Neutrophil (primary cell): Measurements from ENCODE around the gene RIN1.
"Not testable (repeated sequence)": the region's sequence is repeated elsewhere in the genome, so short reads cannot be mapped to it uniquely, and the experiment has no call there.

Source experiments
- H3K27ac ChIP-seq: fragments of 200-600 bp; sonication (generic); 2 replicates; pipeline ENCODE4 v1.5.1; 2016; ENCODE audit warnings: mild to moderate bottlenecking, moderate library complexity
- H3K27me3 ChIP-seq: fragments of 200-600 bp; sonication (generic); 2 replicates; pipeline ENCODE4 v1.6.0; 2016; ENCODE audit warnings: mild to moderate bottlenecking
- H3K36me3 ChIP-seq: fragments of 200-600 bp; sonication (generic); 2 replicates; pipeline ENCODE4 v1.5.1; 2017
- H3K4me1 ChIP-seq, 2 experiments: fragments of 200-600 bp in 1 of 2; sonication (generic) in 1 of 2; 1 replicate in 1 of 2; 2 replicates in 1 of 2; pipeline versions ENCODE4 v1.5.1 to v1.6.1; 2013 to 2016; ENCODE audit warnings: low read depth in 1 of 2, low read length in 1 of 2, mild to moderate bottlenecking in 1 of 2, moderate library complexity in 1 of 2; ENCODE audit not compliant: control insufficient read depth in 1 of 2, insufficient read depth in 1 of 2
- H3K4me3 ChIP-seq, 2 experiments: fragments of 200-600 bp in 1 of 2; sonication (generic) in 1 of 2; 1 replicate in 1 of 2; 2 replicates in 1 of 2; pipeline ENCODE4 v1.5.1; 2013 to 2016; ENCODE audit warnings: low read depth in 1 of 2, low read length in 1 of 2, mild to moderate bottlenecking in 1 of 2, moderate library complexity in 1 of 2
- H3K9me3 ChIP-seq: fragments of 200-600 bp; sonication (generic); 2 replicates; pipeline ENCODE4 v1.5.1; 2016
- TF ChIP-seq, protein P1 (sequence below): fragments of 200-600 bp; sonication (generic); IDR thresholded peaks from 2 replicates; pipeline ENCODE4 v1.5.1; 2016; ENCODE audit warnings: antibody characterized with exemption

RIN1 gene

DNA sequence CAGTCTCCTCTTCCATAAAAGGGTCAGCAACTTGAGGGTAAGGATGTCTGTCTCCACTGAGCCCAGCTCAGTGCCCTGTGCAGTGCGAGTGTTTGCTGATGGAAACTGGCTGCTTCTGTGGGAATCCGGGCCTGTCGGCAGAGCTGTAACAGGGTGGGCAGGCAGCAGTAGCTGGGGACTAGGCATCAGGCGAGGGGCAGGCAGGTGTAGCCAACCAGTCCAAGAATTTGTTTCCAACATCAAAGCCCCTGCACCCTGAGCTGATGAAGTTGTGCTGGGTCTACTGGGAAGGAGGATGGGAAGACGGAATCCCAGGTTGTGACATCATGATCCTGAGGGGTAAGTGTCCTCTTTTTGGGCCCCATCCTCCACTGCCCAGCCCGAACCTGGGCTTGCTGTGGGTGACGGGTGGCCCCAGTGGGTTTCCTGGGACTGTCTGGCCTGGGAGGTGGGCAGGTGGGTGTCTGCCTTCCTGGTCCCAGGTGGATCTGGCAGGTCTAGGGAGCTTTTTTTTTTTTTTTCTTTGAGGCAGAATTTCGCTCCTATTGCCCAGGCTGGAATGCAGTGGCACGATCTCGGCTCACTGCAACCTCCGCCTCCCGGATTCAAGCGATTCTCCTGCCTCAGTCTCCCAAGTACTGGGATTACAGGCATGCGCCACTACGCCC lies 24.3 kb upstream of the RIN1 start:
- TF ChIP-seq, protein P1, sequence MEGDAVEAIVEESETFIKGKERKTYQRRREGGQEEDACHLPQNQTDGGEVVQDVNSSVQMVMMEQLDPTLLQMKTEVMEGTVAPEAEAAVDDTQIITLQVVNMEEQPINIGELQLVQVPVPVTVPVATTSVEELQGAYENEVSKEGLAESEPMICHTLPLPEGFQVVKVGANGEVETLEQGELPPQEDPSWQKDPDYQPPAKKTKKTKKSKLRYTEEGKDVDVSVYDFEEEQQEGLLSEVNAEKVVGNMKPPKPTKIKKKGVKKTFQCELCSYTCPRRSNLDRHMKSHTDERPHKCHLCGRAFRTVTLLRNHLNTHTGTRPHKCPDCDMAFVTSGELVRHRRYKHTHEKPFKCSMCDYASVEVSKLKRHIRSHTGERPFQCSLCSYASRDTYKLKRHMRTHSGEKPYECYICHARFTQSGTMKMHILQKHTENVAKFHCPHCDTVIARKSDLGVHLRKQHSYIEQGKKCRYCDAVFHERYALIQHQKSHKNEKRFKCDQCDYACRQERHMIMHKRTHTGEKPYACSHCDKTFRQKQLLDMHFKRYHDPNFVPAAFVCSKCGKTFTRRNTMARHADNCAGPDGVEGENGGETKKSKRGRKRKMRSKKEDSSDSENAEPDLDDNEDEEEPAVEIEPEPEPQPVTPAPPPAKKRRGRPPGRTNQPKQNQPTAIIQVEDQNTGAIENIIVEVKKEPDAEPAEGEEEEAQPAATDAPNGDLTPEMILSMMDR = no peak
- H3K4me3 ChIP-seq = no peak overlapping the region
- H3K9me3 ChIP-seq = no peaks in the 10 kb centered on the region
- H3K36me3 ChIP-seq = no peaks in the 10 kb centered on the region
- H3K27me3 ChIP-seq = no peaks in the 10 kb centered on the region
- no peak overlapping the region for H3K27ac ChIP-seq
- H3K4me1 ChIP-seq = no peaks in the 10 kb centered on the region

DNA sequence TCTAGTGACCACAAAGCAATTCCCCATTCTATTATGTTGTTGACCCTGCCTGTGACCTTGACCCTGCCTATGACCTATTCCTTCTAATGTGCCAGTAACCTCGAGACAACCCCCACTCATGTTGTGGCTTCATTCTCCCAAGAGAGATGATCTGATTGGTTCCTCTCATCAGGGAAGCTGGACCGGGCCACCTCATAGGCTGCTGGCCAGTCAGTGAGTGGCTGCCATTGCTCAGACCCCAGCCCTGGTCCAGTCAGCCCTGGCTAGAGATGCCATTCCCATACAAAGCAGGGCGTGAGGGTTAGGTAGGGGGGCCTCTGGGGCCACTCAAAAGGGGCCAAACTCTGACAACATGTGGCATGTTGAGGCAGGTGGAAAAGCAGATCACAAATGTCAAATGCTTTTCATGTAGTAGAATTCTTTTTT lies 23.4 kb upstream of the RIN1 start:
- no peaks in the 10 kb centered on the region for H3K9me3 ChIP-seq
- no peaks in the 10 kb centered on the region for H3K4me1 ChIP-seq
- no peaks in the 10 kb centered on the region for H3K36me3 ChIP-seq
- no peak overlapping the region for H3K4me3 ChIP-seq
- H3K27me3 ChIP-seq = no peaks in the 10 kb centered on the region
- no peak overlapping the region for H3K27ac ChIP-seq
- TF ChIP-seq, protein P1 = no peak

DNA sequence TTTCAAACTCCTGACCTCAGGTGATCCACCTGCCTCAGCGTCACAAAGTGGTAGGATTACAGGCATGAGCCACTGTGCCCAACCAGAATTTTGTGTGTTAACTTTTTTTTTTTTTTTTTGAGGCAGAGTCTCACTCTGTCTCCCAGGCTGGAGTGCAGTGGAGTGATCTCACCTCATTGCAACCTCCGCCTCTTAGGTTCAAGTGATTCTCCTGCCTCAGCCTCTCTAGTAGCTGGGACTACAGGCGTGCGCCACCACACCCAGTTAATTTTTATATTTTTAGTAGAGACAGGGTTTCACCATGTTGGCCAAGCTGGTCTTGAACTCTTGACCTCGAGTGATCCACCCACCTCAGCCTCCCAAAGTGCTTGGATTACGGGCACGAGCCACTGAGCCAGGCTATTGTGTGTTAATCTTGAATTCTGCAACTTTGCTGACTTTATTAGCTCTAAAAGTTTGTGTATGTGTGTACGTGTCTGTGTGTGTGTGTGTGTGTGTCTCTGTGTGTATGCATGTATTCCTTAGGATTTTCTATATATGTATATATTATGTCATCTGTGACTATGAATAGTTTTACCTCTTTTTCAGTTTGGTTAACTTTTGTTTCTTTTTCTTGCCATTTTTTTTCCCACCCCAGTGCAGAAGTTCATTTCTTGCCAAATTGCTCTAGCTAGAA lies 14.5 kb upstream of the RIN1 start:
- Histone ChIP-seq H3K27me3 (peaks cover 50% of the 10 kb centered on the region), H3K4me1 (peaks cover 13 to 16% of the 10 kb centered on the region in 2 experiments)
- not testable (repeated sequence) for H3K9me3 ChIP-seq, H3K27ac ChIP-seq, H3K4me3 ChIP-seq, H3K36me3 ChIP-seq

DNA sequence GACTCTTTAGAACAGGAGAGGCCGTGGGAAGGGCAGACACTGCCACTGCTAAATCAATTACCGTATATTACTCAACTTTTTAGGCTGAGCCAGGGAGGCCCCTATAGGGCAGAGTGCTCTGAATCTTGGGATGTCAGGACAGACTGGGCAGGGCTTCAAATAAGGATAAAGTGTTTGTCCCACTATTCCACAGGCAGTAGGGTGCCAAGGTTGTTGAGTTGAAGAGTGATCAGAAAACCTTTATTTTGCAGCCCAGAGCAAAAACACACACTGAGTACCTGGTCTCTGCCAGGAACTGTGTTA lies 12.8 kb upstream of the RIN1 start:
- TF ChIP-seq, protein P1 = no peak
- no peaks in the 10 kb centered on the region for H3K36me3 ChIP-seq
- no peak overlapping the region for H3K4me3 ChIP-seq
- no peaks in the 10 kb centered on the region for H3K9me3 ChIP-seq
- peaks cover 50% of the 10 kb centered on the region for H3K27me3 ChIP-seq
- peaks cover 25 to 28% of the 10 kb centered on the region in 2 experiments for H3K4me1 ChIP-seq
- no peak overlapping the region for H3K27ac ChIP-seq

DNA sequence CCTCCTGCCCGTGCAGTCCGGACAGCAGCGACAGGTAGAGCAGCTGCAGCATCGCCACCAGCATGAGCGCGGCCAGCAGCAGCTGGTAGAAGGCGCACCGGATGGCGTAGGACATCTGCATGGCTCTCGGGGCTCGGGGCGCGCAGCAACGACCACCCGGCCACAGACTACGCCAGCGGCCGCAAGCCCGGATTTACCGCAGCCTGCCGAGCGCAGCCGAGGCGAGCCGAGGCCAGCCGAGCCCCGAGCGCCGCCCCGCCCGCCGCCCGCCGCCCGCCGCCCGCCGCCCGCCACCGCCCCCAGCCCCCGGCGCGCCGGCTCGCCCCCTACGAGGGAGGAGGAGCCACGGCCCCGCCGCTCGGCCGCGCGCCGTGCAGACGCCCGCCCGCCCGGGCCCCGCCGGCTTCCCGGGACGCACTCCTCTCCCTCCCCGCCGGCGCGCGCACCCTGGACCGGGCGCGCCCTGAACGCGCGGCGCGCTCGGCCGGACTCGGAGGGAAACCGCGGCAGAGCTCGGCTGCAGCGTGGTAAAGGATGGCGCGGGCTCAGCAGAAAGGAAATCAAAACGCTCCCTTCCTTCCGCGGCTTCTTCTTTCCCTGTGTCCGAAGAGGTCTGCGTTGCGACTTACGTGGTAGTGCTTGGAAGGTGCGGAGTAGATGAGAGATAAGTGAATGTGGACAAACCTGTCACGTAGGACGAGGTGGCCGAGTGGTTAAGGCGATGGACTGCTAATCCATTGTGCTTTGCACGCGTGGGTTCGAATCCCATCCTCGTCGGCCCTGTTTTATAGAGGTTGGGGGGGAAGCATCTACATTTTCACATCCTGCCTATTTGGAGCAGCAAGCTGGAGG lies 11.4 kb upstream of the RIN1 start, which contains the start of gene B4GAT1:
Gene B4GAT1 (minus strand): TSS at position 205 of the 852 bp plus-strand sequence. CDS start 84 bp downstream, at position 121.
- Histone ChIP-seq H3K9me3 (no peaks in the 10 kb centered on the region), H3K36me3 (peaks cover 9% of the 10 kb centered on the region), H3K4me1 (peaks cover 31% of the 10 kb centered on the region in 2 experiments), H3K27me3 (peaks cover 50% of the 10 kb centered on the region), H3K27ac (no peak within 1 kb of the TSS), H3K4me3 (peak within 1 kb of the TSS; percentile 49 to 54)
- TF ChIP-seq, protein P1 = no peak
